Stimulated activated CD4-positive, alpha-beta T cell treated with anti-CD3 and anti-CD28 coated beads, Interleukin-1b, Interleukin-23, amount 100 ng/mL, for 48 hours (primary cell): ENCODE data around the gene MPG.
"Not testable (repeated sequence)": the region's sequence is repeated elsewhere in the genome, so short reads cannot be mapped to it uniquely, and the experiment has no call there.

Experiments
- DNase-seq: peaks from one replicate; pipeline ENCODE4 v3.0.0-alpha.2; 2020

The MPG gene

DNA sequence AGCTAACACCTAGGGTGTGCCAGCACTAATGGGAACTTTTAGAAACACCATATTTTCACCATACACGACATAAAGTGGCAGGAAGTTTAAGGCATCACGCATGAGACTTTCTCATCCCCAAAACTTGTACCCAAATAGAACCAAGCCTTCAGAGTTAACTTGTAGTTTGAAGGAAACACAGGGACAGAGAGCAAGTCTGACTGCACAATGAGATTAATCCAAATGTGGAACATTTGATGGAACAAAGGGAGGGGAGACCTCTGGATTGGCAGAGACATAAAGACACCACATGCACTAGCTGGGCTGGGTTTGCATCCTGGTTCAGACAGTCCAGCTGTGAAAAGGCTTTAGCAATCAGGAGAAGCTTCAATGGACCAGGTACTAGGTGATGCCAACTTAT, 36.3 kb downstream of the MPG start:
- no peak for DNase-seq

DNA sequence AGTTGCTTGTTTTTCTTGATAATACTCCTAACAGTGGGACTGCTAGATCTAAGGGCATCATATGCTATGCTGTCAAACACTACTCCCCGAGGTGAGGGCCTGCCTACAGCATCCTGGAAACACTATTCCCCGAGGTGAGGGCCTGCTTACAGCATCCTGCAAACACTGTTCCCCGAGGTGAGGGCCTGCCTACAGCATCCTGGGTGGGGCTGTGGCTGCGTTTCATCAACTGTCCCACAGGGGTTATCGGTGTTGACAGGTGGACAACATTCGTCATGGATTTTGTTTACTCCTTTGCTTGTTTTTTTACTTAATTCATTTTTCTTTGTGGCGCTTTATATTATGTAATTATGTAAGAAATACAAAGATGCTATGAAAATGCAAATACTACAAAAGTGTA, 38.0 kb downstream of the MPG start:
- DNase-seq, result no peak

DNA sequence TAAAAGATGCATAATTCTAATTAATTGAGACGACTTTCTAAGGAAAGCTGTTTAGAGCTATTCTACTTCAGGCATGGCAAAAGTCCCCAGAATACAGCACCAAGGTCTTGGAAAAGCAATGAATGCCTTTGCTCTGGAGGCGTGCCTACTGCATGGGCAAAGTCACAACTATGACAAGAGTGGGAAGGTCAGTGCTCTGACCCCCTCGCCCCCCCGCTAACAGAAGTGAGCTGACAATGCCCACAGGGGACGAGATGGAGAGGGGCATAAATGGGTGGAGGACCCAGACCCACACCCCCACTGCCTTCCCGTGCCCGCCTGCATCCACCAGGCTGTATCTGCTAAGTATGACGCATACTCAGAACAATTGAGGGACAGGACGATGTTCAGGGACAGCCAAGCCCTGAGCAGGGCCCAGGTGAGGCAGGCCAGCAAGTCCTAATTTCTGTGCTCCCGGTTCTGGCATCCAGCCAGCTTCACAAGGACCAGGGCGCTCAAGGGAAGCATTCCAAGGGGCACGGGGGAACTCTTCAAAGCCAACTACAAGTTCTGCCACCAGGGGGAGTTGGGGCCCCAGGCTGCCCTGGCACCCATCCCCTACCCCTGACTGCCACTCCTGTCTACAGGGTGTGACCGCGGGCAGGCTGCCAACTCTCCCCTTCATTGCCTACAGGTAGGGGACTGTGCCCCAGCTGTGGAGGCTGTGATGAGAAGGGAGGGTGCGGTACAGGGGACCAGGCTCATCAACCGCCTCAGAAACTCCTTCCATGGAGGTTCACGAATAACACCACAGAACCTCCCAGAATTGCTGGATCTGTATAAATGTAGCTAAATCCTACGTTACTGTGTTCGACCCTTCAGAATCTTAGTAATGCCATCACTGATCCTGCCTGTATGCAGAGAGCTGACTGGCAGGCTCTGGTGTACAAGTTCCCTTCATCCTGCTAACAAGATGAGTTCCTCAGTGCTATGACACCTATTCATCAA, 39.6 kb downstream of the MPG start:
- peak; percentile 62 for DNase-seq

DNA sequence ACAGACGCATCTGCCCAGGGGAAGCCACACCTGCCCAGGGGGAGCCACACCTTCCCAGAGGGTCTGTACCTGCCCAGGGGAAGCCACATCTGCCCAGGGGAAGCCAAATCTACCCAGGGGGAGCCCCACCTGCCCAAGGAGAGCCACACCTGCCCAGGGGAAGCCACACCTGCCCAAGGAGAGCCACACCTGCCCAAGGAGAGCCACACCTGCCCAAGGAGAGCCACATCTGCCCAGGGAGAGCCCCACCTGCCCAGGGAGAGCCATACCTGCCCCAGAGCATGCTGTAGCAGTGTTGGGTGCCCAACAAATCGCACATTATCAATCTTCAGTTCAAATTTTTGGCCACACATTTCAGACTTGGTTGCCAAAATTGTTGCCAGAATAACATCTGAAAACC, 40.8 kb downstream of the MPG start:
- no peak for DNase-seq

DNA sequence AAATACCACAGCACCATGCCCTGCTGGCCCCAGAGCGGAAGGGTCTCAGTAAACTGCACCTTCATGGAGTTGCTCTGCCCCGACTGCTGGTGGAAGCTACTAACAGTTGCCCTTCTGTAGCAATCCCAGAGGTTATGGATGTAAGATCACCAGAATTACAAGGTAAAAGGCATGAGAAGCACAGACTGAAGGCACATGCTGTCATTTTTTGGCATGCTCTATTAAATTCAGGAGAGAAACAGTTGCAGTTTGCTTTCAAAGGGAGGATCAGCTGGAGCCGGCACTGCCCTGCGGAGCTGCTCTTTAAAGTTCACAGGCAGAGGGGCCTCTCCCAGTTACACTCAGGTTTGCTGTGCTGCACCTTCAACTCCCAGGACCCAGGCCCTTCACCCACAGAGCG, 41.3 kb downstream of the MPG start:
- DNase-seq, result no peak

DNA sequence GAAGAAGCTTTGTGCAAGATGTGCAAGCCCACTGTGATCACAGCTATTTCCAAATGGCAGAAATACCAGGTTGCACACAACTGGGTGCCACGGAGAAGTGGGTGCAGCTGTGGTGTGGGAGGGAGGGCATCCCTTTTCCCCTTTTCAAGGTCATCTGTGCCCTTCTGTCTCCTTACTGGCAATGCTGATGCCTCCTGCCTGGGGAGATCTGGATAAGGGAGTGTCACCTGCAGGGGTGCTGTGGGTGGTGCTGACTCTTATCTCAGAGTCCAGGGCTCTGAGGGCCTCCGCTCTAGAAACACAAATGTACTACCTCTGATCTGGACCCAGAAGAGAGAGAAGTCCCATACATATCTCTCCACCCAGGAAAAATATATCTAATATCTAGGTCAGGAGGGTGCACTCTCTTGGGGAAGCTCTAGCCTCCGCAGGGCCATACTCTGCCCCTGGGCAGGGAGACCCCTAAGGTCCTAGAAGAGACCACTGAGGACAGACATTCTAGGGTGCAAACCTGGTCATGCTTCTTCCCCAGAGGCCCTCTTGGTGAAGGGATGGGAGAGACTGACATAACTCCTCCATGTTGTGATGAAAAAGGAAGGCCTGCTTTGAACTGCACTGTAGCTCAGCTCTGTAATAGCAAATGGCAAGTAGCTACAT, 41.9 kb downstream of the MPG start:
- no peak for DNase-seq

DNA sequence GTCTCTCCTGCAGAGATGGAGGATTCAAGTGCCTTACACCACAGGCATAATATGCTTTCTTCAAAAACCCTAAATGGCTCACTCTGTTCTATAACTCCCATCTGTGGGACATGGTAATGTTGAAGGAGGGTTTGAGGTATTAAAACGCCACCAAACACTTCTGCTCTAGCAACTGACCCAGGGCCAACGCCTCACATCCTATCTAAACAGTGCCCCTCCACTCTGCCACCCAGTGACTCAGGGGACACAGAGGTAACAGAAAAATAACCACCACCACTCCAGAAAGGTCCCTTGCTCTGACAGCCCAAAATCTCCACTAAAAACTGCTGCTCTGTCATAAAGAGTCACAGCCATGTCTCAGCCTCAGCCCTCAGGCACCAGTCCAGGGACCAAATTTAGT, 42.7 kb downstream of the MPG start:
- DNase-seq, result no peak

DNA sequence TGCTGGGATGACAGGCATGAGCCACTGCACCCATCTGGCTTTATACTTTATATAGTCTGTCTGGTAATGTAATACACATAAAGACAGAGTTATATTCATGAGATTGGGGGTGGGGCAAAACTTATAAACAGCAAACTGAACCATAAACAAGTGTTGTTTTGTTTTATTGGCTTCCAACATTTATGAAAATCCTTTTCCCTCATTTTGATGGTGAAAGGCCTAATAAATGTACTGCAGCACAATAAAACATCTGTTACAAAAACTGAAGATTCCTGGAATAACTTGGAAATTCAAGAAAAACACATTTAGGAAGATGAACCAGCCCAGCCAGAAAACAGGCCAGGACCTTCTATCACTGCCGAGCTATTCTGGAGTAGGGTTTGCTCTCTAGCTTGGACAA, 44.3 kb downstream of the MPG start:
- DNase-seq, result no peak

DNA sequence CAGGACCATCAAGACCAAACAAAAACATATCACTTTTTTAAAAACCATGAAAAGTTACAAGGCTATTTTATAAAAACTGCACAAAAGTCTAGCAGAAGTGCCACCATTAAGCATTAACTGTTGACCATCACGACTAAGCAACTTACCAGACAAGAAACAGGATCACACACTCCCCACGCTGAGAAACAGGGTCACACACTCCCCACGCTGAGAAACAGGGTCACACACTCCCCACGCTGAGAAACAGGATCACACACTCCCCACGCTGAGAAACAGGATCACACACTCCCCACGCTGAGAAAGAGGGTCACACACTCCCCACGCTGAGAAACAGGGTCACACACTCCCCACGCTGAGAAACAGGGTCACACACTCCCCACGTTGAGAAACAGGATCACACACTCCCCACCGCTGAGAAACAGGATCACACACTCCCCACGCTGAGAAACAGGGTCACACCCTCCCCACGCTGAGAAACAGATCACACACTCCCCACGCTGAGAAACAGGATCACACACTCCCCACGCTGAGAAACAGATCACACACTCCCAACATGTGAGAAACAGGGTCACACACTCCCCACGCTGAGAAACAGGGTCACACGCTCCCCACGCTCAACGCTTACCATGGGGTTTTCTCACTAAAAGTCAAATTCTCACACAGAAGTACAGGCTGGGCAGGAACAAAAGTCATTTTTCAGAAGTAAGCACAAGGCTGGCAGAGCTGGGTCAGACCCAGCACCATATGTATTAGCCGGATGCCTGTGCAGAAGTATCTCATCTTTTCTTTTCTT, 45.7 kb downstream of the MPG start:
- DNase-seq, result not testable (repeated sequence)

DNA sequence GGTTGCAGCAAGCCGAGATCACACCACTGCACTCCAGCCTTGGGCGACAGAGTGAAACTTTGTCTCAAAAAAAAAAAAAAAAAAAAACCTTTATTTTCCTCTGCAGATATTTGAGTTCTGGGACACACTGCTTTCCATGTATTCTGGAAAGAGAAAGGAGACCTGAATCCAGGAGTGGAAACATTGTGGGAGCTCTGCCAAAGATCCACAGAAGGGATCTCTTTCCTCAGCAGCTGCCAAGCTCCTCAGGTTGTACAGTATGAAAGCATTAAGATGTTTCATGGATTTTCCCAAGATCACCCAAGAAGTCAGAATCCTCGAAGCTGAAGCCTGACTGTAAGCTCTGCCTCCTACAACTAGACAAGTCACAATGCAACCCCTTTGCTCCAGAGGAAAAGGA, 47.0 kb downstream of the MPG start:
- DNase-seq, result no peak

DNA sequence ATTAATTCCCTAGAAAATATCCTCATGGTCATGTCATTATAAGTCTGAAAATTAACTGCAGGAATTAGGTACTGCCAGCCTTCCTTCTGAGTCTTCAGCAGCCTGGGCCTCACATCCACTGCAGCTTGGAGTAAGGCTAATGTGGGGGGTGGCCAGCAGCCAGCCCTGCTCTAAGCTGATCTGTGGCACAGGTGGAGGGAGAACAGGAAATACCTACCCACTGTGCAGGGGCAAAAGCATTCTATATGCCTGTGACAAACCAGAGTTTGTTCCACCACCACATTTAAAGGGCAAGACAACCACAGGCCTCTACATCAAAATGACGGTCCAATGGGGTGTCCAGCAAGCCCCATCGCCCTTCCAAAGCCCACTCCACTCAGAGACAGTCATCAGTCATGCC, 51.0 kb downstream of the MPG start:
- no peak for DNase-seq

DNA sequence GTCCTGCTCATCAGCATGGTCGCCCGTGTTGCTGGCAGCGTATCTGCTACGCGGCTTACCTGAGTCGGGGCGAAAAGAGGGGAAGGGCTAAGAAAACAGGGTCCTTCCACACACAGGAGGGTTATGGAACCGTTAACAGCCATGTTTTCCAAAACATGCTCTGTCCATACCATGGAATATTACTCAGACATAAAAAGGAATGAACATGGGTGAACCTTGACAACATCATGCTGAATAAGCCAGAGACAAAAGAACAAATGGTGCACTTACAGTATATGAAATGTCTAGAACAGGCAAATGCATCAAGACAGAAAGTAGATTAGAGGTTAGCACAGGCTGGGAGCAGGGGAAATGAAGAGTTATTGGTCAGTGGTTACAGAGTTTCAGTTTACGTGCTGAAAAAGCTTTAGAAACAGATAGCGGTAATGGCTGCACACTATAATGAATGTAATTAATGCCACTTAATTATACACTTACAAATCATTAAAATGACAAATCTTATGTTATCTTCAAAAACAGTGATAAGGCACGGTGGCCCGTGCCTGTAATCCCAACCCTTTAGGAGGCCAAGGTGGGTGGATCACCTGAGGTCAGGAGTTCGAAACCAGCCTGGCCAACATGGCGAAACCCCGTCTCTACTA, 52.6 kb downstream of the MPG start:
- DNase-seq, result no peak

DNA sequence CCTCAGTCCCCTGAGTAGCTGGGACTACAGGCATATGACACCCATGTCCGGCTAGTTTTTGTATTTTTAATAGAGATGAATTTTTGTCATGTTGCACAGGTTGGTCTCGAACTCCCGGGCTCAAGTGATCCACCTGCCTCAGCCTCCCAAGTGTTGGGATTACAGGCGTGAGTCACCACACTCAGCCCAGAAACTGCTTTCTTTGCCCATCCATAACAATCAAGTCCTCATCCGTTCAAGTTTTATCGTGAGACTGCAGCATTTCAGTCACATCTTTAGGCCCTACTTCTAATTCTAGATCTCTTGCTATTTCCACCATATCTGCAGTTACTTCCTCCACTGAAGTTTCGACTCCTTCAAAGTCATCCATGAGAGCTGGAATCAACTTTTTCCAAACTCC, 54.1 kb downstream of the MPG start:
- DNase-seq, result no peak

DNA sequence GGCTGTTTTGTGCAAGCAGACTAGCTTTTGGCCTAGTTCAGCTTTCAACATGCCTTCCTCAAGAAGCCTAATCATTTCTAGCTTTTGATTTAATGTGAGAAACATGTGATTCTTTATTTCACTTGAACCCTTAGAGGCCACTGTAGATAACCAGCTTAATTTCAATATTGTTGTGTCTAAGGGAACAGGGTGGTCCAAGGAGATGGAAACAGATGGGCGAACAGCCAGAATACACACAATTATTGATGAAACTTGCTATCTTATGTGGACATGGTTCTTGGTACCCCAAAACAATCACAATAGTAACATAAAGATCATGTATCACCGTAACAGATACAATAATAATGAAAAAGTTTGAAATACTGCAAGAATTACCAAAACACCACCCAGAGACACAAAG, 55.7 kb downstream of the MPG start:
- DNase-seq, result no peak
